GM18868 (cell line): Measurements from ENCODE around the gene CFHR4.
"Not testable (repeated sequence)": the region's sequence is repeated elsewhere in the genome, so short reads cannot be mapped to it uniquely, and the experiment has no call there.

ENCODE experiments used
- ATAC-seq: cut with Tn5 transposase; IDR thresholded peaks from one replicate; pipeline ENCODE4 v1.9.1; 2021; ENCODE audit warnings: mild to moderate bottlenecking, moderate library complexity; ENCODE audit not compliant: unreplicated experiment

CFHR4 gene

GRCh38 chr1:196887515-196888239, at the start of gene CFHR4:
CFHR4 (plus strand) TSS chr1:196888052; CDS start chr1:196888151, 99 bp downstream.
- ATAC-seq: peak; percentile 98

DNA sequence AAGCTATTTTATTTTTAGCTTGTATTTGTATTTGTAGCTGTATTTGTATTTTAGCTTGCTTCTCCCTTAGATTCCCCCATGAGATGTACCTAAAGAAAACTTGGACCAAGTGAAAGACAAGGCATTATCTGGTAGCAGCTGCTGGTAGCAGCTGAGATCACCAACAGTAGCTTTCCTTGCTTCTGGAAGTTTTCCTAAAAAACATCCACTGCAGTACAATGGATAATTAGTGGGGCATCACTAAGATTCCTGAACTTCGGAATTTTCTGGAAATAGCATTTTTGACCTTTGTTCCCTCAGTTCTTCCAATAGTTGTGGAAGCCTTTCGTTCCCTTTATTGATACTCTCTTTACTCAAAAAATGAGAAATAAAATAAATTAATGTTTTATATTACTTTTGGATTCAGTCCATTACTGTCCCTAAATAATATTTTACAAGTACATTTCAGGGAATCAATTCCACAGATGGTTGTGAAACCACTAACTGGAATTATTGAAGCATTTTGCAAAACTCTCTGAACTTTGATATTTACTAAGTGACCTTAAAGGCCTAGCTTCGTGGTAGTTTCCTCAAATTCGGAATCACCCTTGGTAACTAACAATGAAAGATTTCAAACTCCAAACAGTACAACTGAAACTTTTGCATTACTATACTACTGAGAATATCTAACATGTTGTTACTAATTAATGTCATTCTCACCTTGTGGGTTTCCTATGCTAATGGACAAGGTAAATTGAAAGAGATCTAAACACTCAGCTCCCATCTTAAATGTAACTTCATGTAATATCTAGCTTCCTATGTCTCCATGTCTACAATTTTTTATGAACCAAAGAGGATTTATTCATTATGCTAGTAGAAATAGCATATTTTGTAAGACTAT, 38.0 kb upstream of the CFHR4 start:
- not testable (repeated sequence) for ATAC-seq

- no peak for ATAC-seq
Observed at GRCh38 chr1:196856053-196856452, 31.8 kb upstream of the CFHR4 start.

DNA sequence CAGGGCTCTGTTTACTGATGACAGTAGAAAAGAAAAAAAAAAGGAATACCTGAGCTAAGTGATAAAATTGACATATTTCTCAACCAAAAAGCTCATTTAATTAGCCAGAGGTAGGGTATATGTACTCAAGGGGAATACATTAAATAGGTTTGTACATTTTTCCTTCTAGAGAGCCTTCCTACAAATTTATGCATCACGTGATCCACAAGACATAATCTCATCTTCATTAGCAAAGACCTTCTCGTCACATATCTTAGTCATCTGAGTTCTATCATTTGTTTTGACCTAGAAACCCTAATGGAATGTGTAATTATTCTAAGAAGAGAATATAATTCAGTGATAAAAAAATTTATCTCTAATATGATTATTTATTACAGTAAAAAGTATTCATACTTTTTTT, 30.7 kb upstream of the CFHR4 start:
- no peak for ATAC-seq

DNA sequence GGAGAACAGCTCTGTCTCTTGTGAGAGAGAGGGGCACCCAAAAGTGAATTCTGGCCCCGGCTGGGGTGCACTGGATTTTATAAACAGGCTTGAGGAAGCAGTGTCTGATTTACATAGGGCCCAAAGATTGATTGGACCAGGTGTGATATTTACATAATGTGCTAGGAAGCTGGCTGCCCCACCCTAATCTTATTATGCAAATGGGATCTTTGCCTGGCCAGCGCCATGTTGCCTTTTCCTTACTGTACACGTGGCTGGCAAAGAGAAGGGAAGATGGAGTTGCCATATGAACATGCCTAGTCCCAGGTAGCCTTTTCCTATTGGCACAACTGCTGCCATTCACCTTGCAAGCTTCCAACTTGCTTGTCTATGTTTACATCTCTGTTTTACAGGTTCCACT, 29.0 kb upstream of the CFHR4 start:
- ATAC-seq: no peak

GRCh38 chr1:196860323-196860884, 27.4 kb upstream of the CFHR4 start:
- no peak for ATAC-seq

DNA sequence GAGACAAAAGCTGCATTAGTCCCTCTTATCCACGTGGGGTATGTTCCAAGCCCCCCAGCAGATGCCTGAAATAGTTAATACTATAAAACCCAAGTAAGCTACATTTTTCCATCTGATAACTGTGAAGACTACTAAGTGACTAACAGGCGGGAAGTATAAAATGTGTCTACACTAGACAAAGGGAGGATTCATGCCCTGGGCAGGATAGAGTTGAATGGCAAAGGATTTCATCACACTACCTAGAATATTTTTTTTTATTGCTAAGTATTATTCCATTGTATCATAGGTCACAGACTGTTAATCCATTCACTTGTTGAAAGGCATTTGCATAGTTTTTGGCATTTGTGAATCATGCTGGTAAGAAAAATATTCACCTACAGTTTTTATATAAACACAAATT, 26.4 kb upstream of the CFHR4 start:
- no peak for ATAC-seq

- no peak for ATAC-seq
Observed at GRCh38 chr1:196866974-196867373, 20.9 kb upstream of the CFHR4 start.

DNA sequence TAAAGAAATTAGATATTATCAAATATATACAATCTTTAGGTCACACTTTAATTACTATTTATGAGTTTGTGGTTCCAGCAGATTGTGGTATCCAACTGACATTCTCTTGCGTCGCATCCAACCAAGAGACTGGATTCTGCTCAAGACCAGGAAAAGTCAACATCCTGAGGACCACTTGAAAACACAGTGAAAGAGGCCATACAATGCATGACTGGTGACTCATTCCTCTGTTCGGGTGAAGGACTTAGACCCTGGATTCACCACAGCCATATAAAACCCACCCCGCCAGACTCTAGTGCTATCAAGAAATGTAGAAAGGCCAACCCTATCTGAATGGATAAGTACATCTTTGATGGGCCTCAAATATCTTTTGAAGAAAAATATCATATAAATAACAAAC, 14.5 kb upstream of the CFHR4 start:
- ATAC-seq: no peak

GRCh38 chr1:196875935-196876334, 11.9 kb upstream of the CFHR4 start:
- ATAC-seq: no peak

- ATAC-seq: no peak
Observed at GRCh38 chr1:196877964-196878363, 9.9 kb upstream of the CFHR4 start.

DNA sequence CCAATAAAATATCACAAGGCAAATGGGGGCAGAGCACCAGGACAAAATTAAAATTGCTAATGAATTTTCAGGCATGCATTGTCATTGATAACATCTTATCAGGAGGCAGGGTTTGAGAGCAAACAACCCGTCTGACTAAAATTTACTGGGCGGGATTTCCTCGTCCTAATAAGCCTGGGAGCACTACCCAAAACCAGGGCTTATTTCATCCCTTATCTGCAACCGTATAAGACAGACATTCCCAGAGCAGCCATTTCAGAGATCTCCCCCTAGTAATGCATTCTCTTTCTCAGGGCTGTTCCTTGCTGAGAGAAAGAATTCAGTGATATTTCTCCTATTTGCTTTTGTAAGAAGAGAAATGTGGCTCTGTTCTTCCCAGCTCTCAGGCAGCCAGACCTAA, 1.3 kb upstream of the CFHR4 start:
- ATAC-seq: not testable (repeated sequence)

DNA sequence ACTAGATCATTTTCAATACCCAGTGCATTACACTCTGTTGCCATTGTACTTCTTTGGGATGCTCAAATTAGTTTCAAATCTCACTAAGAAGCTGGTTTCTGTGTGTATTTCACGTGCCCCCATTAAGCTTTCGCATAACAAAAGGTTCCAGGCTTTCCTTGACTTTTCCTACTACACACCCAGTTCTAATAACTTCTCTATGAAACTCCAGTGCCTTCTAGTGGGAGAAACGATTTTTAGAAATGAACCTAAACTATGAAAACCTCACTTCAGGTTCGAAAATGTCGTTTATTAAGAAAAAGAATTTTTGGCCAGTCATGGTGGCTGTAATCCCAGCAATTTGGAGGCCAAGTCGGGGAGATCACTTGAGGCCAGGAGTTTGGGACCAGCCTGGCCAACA, 2.8 kb downstream of the CFHR4 start:
- ATAC-seq: no peak

DNA sequence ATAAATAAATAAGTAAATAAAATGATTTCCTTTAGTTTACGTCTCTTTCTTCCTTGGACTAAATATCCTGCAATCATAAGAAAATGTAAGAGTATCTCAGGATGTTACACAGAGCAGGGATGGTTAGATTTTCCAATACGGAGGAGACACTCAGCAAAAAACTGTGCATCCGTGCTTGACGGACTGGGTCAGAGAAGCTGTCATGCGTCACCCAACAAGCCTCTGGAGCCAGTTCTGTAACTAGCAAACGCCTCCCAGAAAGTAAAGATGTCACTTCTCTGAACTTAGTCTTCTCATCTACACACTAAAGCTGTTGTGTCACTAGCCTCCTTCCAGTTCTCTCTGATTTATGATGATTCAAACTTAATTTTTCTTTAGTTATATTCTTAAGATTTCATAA, 3.4 kb downstream of the CFHR4 start:
- no peak for ATAC-seq

DNA sequence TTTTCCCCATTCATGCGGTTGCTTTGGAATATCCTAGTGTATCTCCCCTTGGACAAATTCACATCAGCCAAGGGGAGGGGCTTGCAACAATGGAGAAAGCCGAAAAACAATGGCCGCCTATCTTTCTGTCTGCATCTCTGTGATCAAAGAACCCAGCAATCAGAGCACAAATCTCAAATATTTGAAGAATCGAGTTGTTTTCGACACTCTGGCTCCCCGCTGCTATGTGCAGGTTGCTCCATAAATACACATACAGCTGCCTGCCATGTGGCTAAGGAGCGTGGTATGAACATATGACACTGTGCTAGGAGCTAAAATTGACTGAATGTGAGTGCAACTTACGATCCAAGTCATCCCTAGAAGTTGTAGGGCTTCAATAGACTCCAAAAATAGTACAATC, 8.5 kb downstream of the CFHR4 start:
- ATAC-seq: no peak

- ATAC-seq: peak; percentile 58
Observed at GRCh38 chr1:196897158-196897828, 9.4 kb downstream of the CFHR4 start.

DNA sequence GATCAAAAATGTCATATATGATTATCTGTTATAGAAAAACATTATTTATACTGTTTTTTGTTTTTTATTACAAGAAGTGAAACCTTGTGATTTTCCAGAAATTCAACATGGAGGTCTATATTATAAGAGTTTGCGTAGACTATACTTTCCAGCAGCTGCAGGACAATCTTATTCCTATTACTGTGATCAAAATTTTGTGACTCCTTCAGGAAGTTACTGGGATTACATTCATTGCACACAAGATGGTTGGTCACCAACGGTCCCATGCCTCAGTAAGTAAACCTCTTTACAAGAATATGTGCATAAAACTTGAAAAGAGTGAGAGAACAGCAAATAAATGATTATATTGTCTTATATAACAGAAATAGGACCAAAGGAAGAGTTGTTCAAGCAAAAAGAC, 14.5 kb downstream of the CFHR4 start:
- ATAC-seq: no peak

- no peak for ATAC-seq
Observed at GRCh38 chr1:196910215-196910614, 22.4 kb downstream of the CFHR4 start.

- ATAC-seq: not testable (repeated sequence)
Observed at GRCh38 chr1:196912283-196912682, 24.4 kb downstream of the CFHR4 start.

- not testable (repeated sequence) for ATAC-seq
Observed at GRCh38 chr1:196926839-196927238, 39.0 kb downstream of the CFHR4 start.

GRCh38 chr1:196932853-196933252, 45.0 kb downstream of the CFHR4 start:
- not testable (repeated sequence) for ATAC-seq
